SH-SY5Y (cell line): Measurements from ENCODE around the gene AP1G2.

ENCODE experiments used
- GATA2 ChIP-seq: IDR thresholded peaks from 2 replicates; pipeline ENCODE4 v1.6.1; 2011; ENCODE audit warnings: mild to moderate bottlenecking, low read depth, low read length
- GATA3 ChIP-seq: IDR thresholded peaks from 2 replicates; pipeline ENCODE4 v1.6.1; 2011; ENCODE audit warnings: low read depth, mild to moderate bottlenecking, low read length, moderate library complexity

- TF ChIP-seq GATA2 = no peak
- TF ChIP-seq GATA3 = no peak
Measured at GRCh38 chr14:23525611-23526010, 42.0 kb downstream of the AP1G2 start.
